GM18520 (cell line): ENCODE measurements around the gene GP2.
"Not testable (repeated sequence)": the region's sequence is repeated elsewhere in the genome, so short reads cannot be mapped to it uniquely, and the experiment has no call there.

Source experiments
- ATAC-seq: cut with Tn5 transposase; IDR thresholded peaks from one replicate; pipeline ENCODE4 v1.9.1; 2021; ENCODE audit not compliant: unreplicated experiment

GP2 gene

DNA sequence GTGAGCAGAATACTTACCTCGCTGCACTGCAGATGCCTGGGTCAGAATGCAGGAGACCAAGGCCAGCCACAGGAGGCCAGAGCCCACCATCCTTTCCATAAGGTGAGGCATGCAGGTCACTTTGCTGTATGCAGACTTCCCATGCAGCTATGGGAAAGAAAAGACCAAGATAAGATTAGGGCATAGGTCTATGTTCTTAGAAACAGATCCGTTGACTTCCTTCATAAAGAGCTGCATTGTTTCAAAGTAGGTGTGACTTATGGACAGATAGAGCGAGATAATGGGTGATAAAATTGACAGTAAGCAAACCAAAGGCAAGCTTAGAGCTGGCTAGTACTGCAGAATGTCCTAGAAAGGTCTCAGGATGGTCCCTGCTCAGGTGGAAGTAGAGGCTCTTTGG is 992 bp downstream of the GP2 start:
- ATAC-seq, result no peak

- no peak for ATAC-seq
Measured at GRCh38 chr16:20325005-20325404, 2.3 kb downstream of the GP2 start.

DNA sequence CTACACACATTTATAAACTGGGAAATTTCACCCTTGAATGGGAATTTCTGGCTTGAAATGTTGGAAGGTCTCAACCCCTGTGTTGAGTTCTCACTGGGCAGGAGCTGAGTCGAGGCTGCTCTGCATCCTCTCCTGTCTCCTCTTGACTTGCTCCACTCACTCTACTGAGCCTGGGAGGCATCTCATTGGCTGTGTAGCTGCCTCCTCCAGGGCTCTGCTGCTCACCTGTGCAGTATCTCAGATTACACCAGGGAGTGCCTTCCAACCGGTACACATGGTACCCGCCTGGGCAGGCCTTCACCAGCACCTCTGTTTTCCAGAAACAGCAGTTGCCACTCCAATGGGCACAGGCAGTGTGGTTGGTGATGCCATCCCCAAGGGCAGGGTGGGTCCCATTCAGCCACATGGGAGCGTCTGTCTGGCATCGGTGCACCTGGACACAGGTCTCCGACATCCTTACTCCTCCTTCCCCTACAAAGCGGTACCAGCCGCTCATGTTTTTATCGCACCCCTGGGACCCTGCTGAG is 3.7 kb downstream of the GP2 start:
- no peak for ATAC-seq

DNA sequence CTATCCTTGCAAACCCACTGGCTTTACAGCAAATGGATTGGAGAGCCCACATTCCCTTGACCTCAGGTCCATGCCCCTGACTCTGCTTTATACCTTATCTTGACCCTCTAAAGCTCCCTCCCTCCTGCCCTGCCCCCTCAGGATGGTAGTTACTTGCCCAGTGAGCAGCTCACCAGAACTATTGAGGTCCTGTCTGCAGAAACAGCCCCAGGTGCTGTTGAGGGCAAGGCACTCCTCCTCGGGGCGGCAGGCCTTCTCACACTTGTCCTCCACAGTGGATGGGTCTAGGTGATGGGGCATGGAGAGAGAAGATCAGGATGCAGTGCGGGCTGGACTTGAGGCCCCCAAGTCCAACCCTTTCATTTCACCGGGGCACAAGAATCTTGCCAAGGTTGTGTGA is 4.6 kb downstream of the GP2 start:
- ATAC-seq, result no peak

GRCh38 chr16:20321671-20322070 is 5.6 kb downstream of the GP2 start:
- ATAC-seq, result no peak

- ATAC-seq, result not testable (repeated sequence)
Measured at GRCh38 chr16:20321051-20321450, 6.3 kb downstream of the GP2 start.

- no peak for ATAC-seq
Measured at GRCh38 chr16:20320592-20320991, 6.7 kb downstream of the GP2 start.

DNA sequence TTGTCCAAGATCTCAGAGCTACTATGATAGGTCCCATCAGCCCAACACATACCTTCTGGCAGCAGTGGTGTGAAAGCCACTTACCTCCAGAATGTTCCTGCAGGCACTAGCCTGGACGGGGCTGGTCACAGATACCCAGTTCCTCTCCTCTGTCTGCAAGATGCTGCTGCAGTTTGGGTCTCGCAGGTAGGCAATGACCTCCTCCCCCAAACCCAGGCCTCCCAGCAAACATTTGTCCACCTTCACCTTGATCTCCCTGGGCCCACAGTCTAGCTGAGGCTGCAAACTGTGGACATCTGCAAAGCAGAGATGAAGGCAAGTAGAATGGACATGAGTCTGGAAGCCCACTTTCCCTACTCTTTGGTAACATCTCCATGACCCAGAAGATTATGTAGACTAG is 7.1 kb downstream of the GP2 start:
- ATAC-seq, result no peak

- no peak for ATAC-seq
Measured at GRCh38 chr16:20319406-20319805, 7.9 kb downstream of the GP2 start.

DNA sequence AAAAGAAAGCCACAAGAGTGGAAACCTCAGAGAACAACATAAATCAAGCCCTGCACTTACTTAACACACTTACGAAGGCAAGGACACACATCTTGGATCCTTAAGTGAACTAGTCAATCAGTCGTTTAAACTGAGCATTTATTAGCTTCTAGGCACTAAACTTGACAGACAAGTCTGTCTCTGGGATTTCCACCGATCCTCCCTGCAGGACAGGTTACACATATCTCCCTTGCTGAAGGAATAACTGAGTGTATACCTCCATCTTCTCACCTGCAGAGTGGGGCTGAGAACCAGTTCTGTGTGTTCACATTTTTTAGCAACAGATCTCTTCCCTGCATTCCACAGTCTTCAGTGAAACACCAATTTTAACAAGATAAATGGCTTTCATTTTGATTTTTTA is 8.9 kb downstream of the GP2 start:
- no peak for ATAC-seq

GRCh38 chr16:20318006-20318405 is 9.3 kb downstream of the GP2 start:
- no peak for ATAC-seq

DNA sequence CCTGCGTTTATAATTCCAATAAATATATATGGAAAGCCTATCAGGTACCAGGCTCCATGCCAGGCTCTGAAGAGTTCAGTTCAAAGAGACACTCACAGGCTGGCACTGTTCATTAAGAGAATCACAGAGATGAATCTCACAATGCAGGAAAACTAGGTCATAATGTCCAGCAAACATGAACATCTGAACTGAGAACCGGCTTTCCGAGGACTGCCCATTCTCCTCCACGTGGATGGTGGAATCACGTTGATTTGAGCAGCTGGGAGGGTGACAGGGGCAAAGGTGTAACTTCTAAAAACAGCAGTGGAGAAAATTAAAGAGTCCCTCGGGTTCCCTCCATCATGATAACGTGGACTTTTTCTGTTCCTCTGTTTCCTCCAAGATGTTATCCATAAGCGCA is 10.2 kb downstream of the GP2 start:
- no peak for ATAC-seq

DNA sequence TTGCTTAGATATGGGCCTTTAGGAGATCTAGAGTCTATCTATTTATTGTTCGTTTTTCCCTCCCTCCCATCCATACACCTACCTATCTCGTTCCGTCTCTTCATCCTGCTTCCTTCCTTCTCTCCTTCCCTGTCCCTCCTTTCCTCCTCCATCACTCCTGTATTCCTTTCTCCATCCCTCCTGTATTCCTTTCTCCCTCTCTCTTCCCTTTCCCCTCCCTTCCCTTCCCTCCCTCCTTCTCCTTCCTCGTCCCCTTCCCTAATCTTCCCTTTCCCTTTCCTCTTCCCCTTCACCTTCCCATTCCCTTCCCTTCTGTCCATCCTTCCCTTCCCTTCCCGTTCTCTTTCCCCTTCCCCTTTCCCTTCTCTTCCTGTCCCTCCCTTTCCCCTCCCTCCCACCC is 10.6 kb downstream of the GP2 start:
- no peak for ATAC-seq

DNA sequence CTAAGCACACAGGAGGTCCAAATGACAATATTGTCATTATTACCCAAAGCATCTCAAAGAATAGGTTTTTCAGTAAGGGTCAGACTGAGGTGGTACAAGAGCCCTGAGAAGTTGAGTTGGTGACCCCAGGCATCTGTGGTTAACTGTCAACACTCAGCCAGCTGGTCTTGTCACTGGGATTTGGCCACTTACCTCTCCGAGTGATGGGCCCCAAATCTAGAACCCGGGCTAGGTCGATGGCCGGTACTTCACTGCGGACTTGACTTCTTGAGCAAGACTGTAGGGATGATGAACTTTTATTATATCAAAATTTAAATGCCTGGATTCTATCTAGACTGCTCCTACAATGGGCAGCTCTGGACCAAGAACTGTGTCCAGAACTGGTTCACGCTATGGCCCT is 11.5 kb downstream of the GP2 start:
- no peak for ATAC-seq

- no peak for ATAC-seq
Measured at GRCh38 chr16:20314575-20314974, 12.7 kb downstream of the GP2 start.

- no peak for ATAC-seq
Measured at GRCh38 chr16:20313741-20314140, 13.6 kb downstream of the GP2 start.

GRCh38 chr16:20312536-20313095 is 14.7 kb downstream of the GP2 start:
- ATAC-seq, result not testable (repeated sequence)

DNA sequence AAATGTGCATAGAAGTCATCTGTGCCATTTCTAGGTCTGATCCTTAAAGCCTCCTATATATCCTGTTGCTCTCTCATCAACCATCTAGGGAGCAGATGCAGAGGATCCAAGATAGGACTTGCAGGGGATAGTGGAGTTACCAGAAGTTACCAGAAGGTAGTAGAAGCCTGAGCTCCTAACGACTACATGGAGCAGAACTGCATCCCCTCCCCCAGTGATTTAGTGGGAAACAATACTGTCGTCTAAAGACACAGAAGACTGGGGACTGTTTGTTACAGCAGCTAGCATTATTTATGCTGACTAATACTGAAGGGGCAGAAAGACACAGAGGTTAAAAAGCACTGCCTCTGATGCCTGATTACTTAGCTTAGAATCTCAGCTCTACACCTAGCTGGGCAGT is 15.8 kb downstream of the GP2 start:
- no peak for ATAC-seq

DNA sequence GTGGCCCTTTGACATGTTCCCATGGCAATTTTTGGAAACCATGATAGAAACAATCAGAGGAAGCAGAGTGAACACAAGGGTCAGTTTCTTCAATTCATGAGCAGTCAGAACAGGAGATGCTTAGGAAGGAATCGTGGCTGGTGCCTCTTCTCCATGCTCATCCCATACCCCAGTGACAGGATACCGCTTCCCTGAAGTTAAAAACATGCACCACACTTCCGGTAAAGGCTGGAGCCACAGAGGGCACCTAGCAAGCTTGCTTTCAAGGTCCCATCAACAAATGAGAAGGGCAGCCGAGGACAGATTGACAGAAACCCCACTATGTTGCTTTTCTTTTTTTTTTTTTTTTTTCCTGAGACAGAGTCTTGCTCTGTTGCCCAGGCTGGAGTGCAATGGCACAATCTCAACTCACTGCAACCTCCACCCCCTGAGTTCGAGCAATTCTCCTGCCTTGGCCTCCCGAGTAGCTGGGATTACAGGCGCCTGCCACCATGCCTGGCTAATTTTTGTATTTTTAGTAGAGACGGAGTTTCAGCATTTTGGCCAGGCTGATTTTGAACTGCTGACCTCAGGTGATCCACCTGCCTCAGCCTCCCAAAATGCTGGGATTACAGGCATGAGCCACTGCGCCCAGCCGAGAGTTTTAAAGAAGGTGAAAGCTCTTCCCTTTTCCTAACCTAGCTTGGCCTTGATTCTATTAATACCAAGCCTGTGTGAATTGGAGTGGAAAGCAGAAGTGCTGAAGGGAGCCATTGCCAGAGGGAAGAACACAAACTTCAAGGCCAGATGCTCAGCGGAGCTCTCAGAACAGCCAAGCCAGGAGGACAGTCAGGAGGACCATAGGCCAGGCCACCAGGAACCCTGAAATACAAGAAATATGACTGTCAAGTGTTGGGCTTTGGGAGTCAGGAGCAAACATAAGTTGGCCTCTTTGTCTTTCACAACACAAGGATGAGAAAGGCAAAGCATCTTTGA is 16.6 kb downstream of the GP2 start:
- ATAC-seq, result no peak

- ATAC-seq, result no peak
Measured at GRCh38 chr16:20309786-20310185, 17.5 kb downstream of the GP2 start.

- no peak for ATAC-seq
Measured at GRCh38 chr16:20308801-20309590, 18.3 kb downstream of the GP2 start.

GRCh38 chr16:20308266-20308665 is 19.0 kb downstream of the GP2 start:
- ATAC-seq, result no peak
